Activated naive CD8-positive, alpha-beta T cell (primary cell): ENCODE measurements around the gene LHB.
A peak's percentile ranks its signal among the peaks of the same experiment; 100 is the strongest.

ENCODE experiments used
- H3K27ac Mint-ChIP-seq: one replicate; pipeline ENCODE4 v1.8.0; 2021; ENCODE audit warnings: mixed read lengths
- H3K27me3 Mint-ChIP-seq: one replicate; pipeline ENCODE4 v1.8.0; 2021; ENCODE audit warnings: mixed read lengths
- H3K36me3 Mint-ChIP-seq: one replicate; pipeline ENCODE4 v1.8.0; 2021; ENCODE audit warnings: mixed read lengths
- H3K4me1 Mint-ChIP-seq: one replicate; pipeline ENCODE4 v1.8.0; 2021; ENCODE audit warnings: low read depth, mixed read lengths
- H3K4me3 Mint-ChIP-seq: one replicate; pipeline ENCODE4 v1.8.0; 2021; ENCODE audit warnings: mild to moderate bottlenecking, mixed read lengths
- H3K9me3 Mint-ChIP-seq: one replicate; pipeline ENCODE4 v1.8.0; 2021; ENCODE audit warnings: low read depth, mixed read lengths

LHB gene

GRCh38 chr19:48986211-48986610, 30.7 kb downstream of the LHB start:
- no peaks in the 10 kb centered on the region for H3K9me3 Mint-ChIP-seq
- H3K4me3 Mint-ChIP-seq, result no peak overlapping the region
- H3K27me3 Mint-ChIP-seq, result no peaks in the 10 kb centered on the region
- H3K4me1 Mint-ChIP-seq, result peaks cover 16% of the 10 kb centered on the region
- no peak overlapping the region for H3K27ac Mint-ChIP-seq
- peaks cover 7% of the 10 kb centered on the region for H3K36me3 Mint-ChIP-seq

- Mint-ChIP-seq H3K27me3 (no peaks in the 10 kb centered on the region), H3K36me3 (peaks cover 7% of the 10 kb centered on the region)
Measured at GRCh38 chr19:48985711-48986110, 31.2 kb downstream of the LHB start.

GRCh38 chr19:48982280-48982679, 34.6 kb downstream of the LHB start:
- no peak overlapping the region for H3K4me3 Mint-ChIP-seq
- peaks cover 8% of the 10 kb centered on the region for H3K4me1 Mint-ChIP-seq
- no peaks in the 10 kb centered on the region for H3K9me3 Mint-ChIP-seq
- peaks cover 8% of the 10 kb centered on the region for H3K36me3 Mint-ChIP-seq
- no peaks in the 10 kb centered on the region for H3K27me3 Mint-ChIP-seq
- no peak overlapping the region for H3K27ac Mint-ChIP-seq

More at GRCh38 chr19:48985711-48986110, 31.2 kb downstream of the LHB start:
- H3K4me1 Mint-ChIP-seq, result peaks cover 16% of the 10 kb centered on the region
- no peak overlapping the region for H3K4me3 Mint-ChIP-seq
- no peak overlapping the region for H3K27ac Mint-ChIP-seq
- no peaks in the 10 kb centered on the region for H3K9me3 Mint-ChIP-seq

- no peaks in the 10 kb centered on the region for H3K27me3 Mint-ChIP-seq
- no peaks in the 10 kb centered on the region for H3K9me3 Mint-ChIP-seq
- H3K27ac Mint-ChIP-seq, result no peak overlapping the region
- H3K4me1 Mint-ChIP-seq, result peaks cover 5% of the 10 kb centered on the region
- peaks cover 4% of the 10 kb centered on the region for H3K36me3 Mint-ChIP-seq
- no peak overlapping the region for H3K4me3 Mint-ChIP-seq
Measured at GRCh38 chr19:48977061-48977460, 39.8 kb downstream of the LHB start.

GRCh38 chr19:48975947-48976847, 40.7 kb downstream of the LHB start:
- Mint-ChIP-seq H3K27me3 (no peaks in the 10 kb centered on the region), H3K4me1 (peaks cover 5% of the 10 kb centered on the region), H3K9me3 (no peaks in the 10 kb centered on the region), H3K36me3 (peaks cover 4% of the 10 kb centered on the region), H3K4me3 (no peak overlapping the region), H3K27ac (no peak overlapping the region)

GRCh38 chr19:48970923-48971395, 45.9 kb downstream of the LHB start:
- Mint-ChIP-seq H3K36me3 (peaks cover 3% of the 10 kb centered on the region), H3K9me3 (no peaks in the 10 kb centered on the region), H3K27ac (no peak overlapping the region), H3K4me3 (no peak overlapping the region), H3K27me3 (no peaks in the 10 kb centered on the region), H3K4me1 (peaks cover 14% of the 10 kb centered on the region)

GRCh38 chr19:48970139-48970766, 46.6 kb downstream of the LHB start:
- peaks cover 3% of the 10 kb centered on the region for H3K36me3 Mint-ChIP-seq
- H3K9me3 Mint-ChIP-seq, result no peaks in the 10 kb centered on the region
- no peak overlapping the region for H3K4me3 Mint-ChIP-seq
- no peak overlapping the region for H3K27ac Mint-ChIP-seq
- H3K27me3 Mint-ChIP-seq, result no peaks in the 10 kb centered on the region
- H3K4me1 Mint-ChIP-seq, result peaks cover 18% of the 10 kb centered on the region

GRCh38 chr19:48969276-48970138, 47.4 kb downstream of the LHB start:
- no peaks in the 10 kb centered on the region for H3K9me3 Mint-ChIP-seq
- peaks cover 3% of the 10 kb centered on the region for H3K36me3 Mint-ChIP-seq
- H3K4me3 Mint-ChIP-seq, result no peak overlapping the region
- H3K27ac Mint-ChIP-seq, result no peak overlapping the region
- peaks cover 24% of the 10 kb centered on the region for H3K4me1 Mint-ChIP-seq
- no peaks in the 10 kb centered on the region for H3K27me3 Mint-ChIP-seq

- Mint-ChIP-seq H3K36me3 (peaks cover 3% of the 10 kb centered on the region), H3K27me3 (no peaks in the 10 kb centered on the region), H3K4me3 (no peak overlapping the region), H3K4me1 (peaks cover 31% of the 10 kb centered on the region), H3K9me3 (no peaks in the 10 kb centered on the region), H3K27ac (no peak overlapping the region)
Measured at GRCh38 chr19:48968813-48969218, 48.1 kb downstream of the LHB start.

GRCh38 chr19:48968179-48968661, 48.7 kb downstream of the LHB start:
- peak overlapping the region; percentile 38 for H3K4me3 Mint-ChIP-seq
- H3K27ac Mint-ChIP-seq, result peak overlapping the region; percentile 11
- peaks cover 37% of the 10 kb centered on the region for H3K4me1 Mint-ChIP-seq
- no peaks in the 10 kb centered on the region for H3K27me3 Mint-ChIP-seq
- H3K9me3 Mint-ChIP-seq, result no peaks in the 10 kb centered on the region
- peaks cover 3% of the 10 kb centered on the region for H3K36me3 Mint-ChIP-seq

GRCh38 chr19:48967346-48968178, 49.3 kb downstream of the LHB start:
- peaks cover 40% of the 10 kb centered on the region for H3K4me1 Mint-ChIP-seq
- peak overlapping the region; percentile 99 for H3K4me3 Mint-ChIP-seq
- no peaks in the 10 kb centered on the region for H3K27me3 Mint-ChIP-seq

GRCh38 chr19:48966541-48967345, 50.1 kb downstream of the LHB start:
- Mint-ChIP-seq H3K9me3 (no peaks in the 10 kb centered on the region), H3K4me3 (peak overlapping the region; percentile 99), H3K27ac (peak overlapping the region; percentile 99), H3K4me1 (peaks cover 48% of the 10 kb centered on the region), H3K27me3 (no peaks in the 10 kb centered on the region), H3K36me3 (peaks cover 3% of the 10 kb centered on the region)

More at GRCh38 chr19:48967346-48968178, 49.3 kb downstream of the LHB start:
- peaks cover 3% of the 10 kb centered on the region for H3K36me3 Mint-ChIP-seq
- peak overlapping the region; percentile 99 for H3K27ac Mint-ChIP-seq
- no peaks in the 10 kb centered on the region for H3K9me3 Mint-ChIP-seq
